IMR-90 (cell line): ENCODE results near the gene CALM1. TPM values are rescaled to one million over a fixed set of nuclear protein-coding genes. Genes with fewer than 3 reads are reported as not detected.

Experiments
- ATAC-seq: fragments of 200-7000 bp; cut with Tn5 transposase; 2 replicates; pipeline ENCODE4 v1.9.1; 2020; ENCODE audit warnings: low read depth, mild to moderate bottlenecking, moderate library complexity
- BruUV-seq: library from RNA; stranded (reverse); fragments of 400-500 nt; replicated peaks from 2 replicates; lab custom pipeline; 2021; lab: Mats Ljungman, UMichigan
- CTCF ChIA-PET: fragments of 300-600 bp; formaldehyde crosslinking; extraction: SDS; loops from one replicate; lab custom pipeline; 2021; ENCODE audit warnings: antibody characterized with exemption; lab: Yijun Ruan, JAX
- POLR2A ChIA-PET: fragments of 300-600 bp; sonication (Branson Sonifier 250); formaldehyde crosslinking; loops from one replicate; lab custom pipeline; 2022; ENCODE audit warnings: antibody characterized with exemption; ENCODE audit not compliant: unreplicated experiment; lab: Charles Lee
- DNase-seq: peaks from one replicate; pipeline ENCODE4 v3.0.0; 2013
- H2AFZ ChIP-seq: replicated peaks from 2 replicates; pipeline ENCODE3; 2013; ENCODE audit warnings: low read length, mild to moderate bottlenecking; ENCODE audit not compliant: poor library complexity
- H2AK5ac ChIP-seq: 2 replicates; pipeline ENCODE4 v1.6.1; 2013; ENCODE audit warnings: low read depth, low read length, inconsistent platforms
- H2AK9ac ChIP-seq: replicated peaks from 2 replicates; pipeline ENCODE3; 2013; ENCODE audit warnings: mild to moderate bottlenecking, low read depth, low read length, moderate library complexity; ENCODE audit not compliant: poor library complexity
- H2BK120ac ChIP-seq: 2 replicates; pipeline ENCODE4 v1.6.1; 2013; ENCODE audit warnings: low read depth, low read length, inconsistent platforms
- H2BK15ac ChIP-seq: 3 replicates; pipeline ENCODE4 v1.6.1; 2013; ENCODE audit warnings: low read depth, low read length, inconsistent platforms
- H2BK20ac ChIP-seq: 2 replicates; pipeline ENCODE4 v1.6.1; 2013; ENCODE audit warnings: low read depth, mild to moderate bottlenecking, inconsistent platforms, low read length, moderate library complexity
- H2BK5ac ChIP-seq: 2 replicates; pipeline ENCODE4 v1.6.1; 2013; ENCODE audit warnings: mild to moderate bottlenecking, low read depth, low read length, inconsistent platforms; ENCODE audit not compliant: poor library complexity, severe bottlenecking
- H3K14ac ChIP-seq: replicated peaks from 2 replicates; pipeline ENCODE4 v1.6.1; 2013; ENCODE audit warnings: low read depth, low read length, inconsistent platforms
- H3K18ac ChIP-seq: 2 replicates; pipeline ENCODE4 v1.6.1; 2013; ENCODE audit warnings: low read depth, low read length, control low read depth
- H3K23ac ChIP-seq: 2 replicates; pipeline ENCODE4 v1.6.1; 2013; ENCODE audit warnings: low read depth, low read length, inconsistent platforms
- H3K27ac ChIP-seq: 2 replicates; pipeline ENCODE4 v1.5.1; 2013; ENCODE audit warnings: mild to moderate bottlenecking, control low read depth, low read length; ENCODE audit not compliant: insufficient read depth
- H3K27me3 ChIP-seq: 2 replicates; pipeline ENCODE4 v1.6.1; 2013; ENCODE audit warnings: low read length; ENCODE audit not compliant: control insufficient read depth, insufficient read depth
- H3K36me3 ChIP-seq: 2 replicates; pipeline ENCODE4 v1.6.1; 2013; ENCODE audit warnings: low read length, mixed read lengths; ENCODE audit not compliant: control insufficient read depth, insufficient read depth
- H3K4ac ChIP-seq: 2 replicates; pipeline ENCODE4 v1.6.1; 2013; ENCODE audit warnings: low read depth, low read length, inconsistent platforms
- H3K4me1 ChIP-seq: 2 replicates; pipeline ENCODE4 v1.6.1; 2013; ENCODE audit warnings: low read length, mixed read lengths; ENCODE audit not compliant: control insufficient read depth, insufficient read depth
- H3K4me2 ChIP-seq: 2 replicates; pipeline ENCODE4 v1.6.1; 2013; ENCODE audit warnings: low read depth, mild to moderate bottlenecking, control low read depth, low read length, moderate library complexity
- H3K4me3 ChIP-seq: 2 replicates; pipeline ENCODE4 v1.5.1; 2013; ENCODE audit warnings: low read depth, mild to moderate bottlenecking, control low read depth, low read length, moderate library complexity; ENCODE audit not compliant: insufficient read depth
- H3K56ac ChIP-seq: 2 replicates; pipeline ENCODE4 v1.6.1; 2013; ENCODE audit warnings: low read length, inconsistent platforms; ENCODE audit not compliant: insufficient read depth; ENCODE audit errors: extremely low read depth
- H3K79me1 ChIP-seq, 2 experiments: 2 replicates each; pipeline ENCODE4 v1.6.1; 2013; ENCODE audit warnings: low read length in 2 of 2, inconsistent platforms in 1 of 2, low read depth in 1 of 2
- H3K9ac ChIP-seq: 2 replicates; pipeline ENCODE4 v1.6.1; 2013; ENCODE audit warnings: low read depth, low read length, control low read depth
- H3K9me1 ChIP-seq: 2 replicates; pipeline ENCODE4 v1.6.1; 2013; ENCODE audit warnings: low read length, inconsistent platforms; ENCODE audit not compliant: insufficient read depth
- H3K9me3 ChIP-seq: 2 replicates; pipeline ENCODE4 v1.6.1; 2013; ENCODE audit warnings: low read length; ENCODE audit not compliant: control insufficient read depth, insufficient read depth
- H4K20me1 ChIP-seq: 2 replicates; pipeline ENCODE4 v1.6.1; 2013; ENCODE audit warnings: low read length, inconsistent platforms; ENCODE audit not compliant: insufficient read depth
- H4K5ac ChIP-seq: 2 replicates; pipeline ENCODE4 v1.6.1; 2013; ENCODE audit warnings: mild to moderate bottlenecking, low read depth, low read length, control low read depth
- H4K8ac ChIP-seq, 2 experiments: 2 replicates each; pipeline ENCODE4 v1.6.1; 2013; ENCODE audit warnings: low read depth in 2 of 2, low read length in 2 of 2, control low read depth in 1 of 2, inconsistent platforms in 1 of 2
- H4K91ac ChIP-seq: 2 replicates; pipeline ENCODE4 v1.6.1; 2013; ENCODE audit warnings: low read depth, low read length, inconsistent platforms; ENCODE audit not compliant: insufficient read depth
- BHLHE40 ChIP-seq: fragments of 150-350 bp; IDR thresholded peaks from 2 replicates; pipeline ENCODE4 v1.6.1; 2016; ENCODE audit warnings: mild to moderate bottlenecking, low read depth, low read length
- CEBPB ChIP-seq: IDR thresholded peaks from 2 replicates; pipeline ENCODE4 v1.6.1; 2012; ENCODE audit warnings: low read depth, low read length, improper control_type of control experiment
- CHD1 ChIP-seq: IDR thresholded peaks from 2 replicates; pipeline ENCODE4 v1.6.1; 2012; ENCODE audit warnings: low read depth, low read length, improper control_type of control experiment
- FOS ChIP-seq: fragments of 150-350 bp; IDR thresholded peaks from 2 replicates; pipeline ENCODE4 v1.6.1; 2016; ENCODE audit warnings: low read depth, low read length
- MAFK ChIP-seq: IDR thresholded peaks from 2 replicates; pipeline ENCODE4 v1.6.1; 2012; ENCODE audit warnings: low read depth, low read length, improper control_type of control experiment
- MAZ ChIP-seq: IDR thresholded peaks from 2 replicates; pipeline ENCODE4 v1.6.1; 2012; ENCODE audit warnings: low read depth, mild to moderate bottlenecking, low read length, improper control_type of control experiment, moderate library complexity, borderline replicate concordance
- MXI1 ChIP-seq: IDR thresholded peaks from 2 replicates; pipeline ENCODE4 v1.6.1; 2012; ENCODE audit warnings: low read depth, mild to moderate bottlenecking, low read length, moderate library complexity, borderline replicate concordance
- NFE2L2 ChIP-seq: fragments of 150-350 bp; IDR thresholded peaks from 2 replicates; pipeline ENCODE4 v1.6.1; 2016; ENCODE audit warnings: low read depth, mild to moderate bottlenecking, low read length
- POLR2A ChIP-seq: IDR thresholded peaks from 2 replicates; pipeline ENCODE4 v1.6.1; 2012; ENCODE audit warnings: mild to moderate bottlenecking, low read depth, low read length
- RAD21 ChIP-seq: IDR thresholded peaks from 2 replicates; pipeline ENCODE4 v1.6.1; 2012; ENCODE audit warnings: low read length, improper control_type of control experiment
- RCOR1 ChIP-seq: IDR thresholded peaks from 2 replicates; pipeline ENCODE4 v1.6.1; 2012; ENCODE audit warnings: mild to moderate bottlenecking, low read length, improper control_type of control experiment; ENCODE audit not compliant: insufficient replicate concordance
- RFX5 ChIP-seq: IDR thresholded peaks from 2 replicates; pipeline ENCODE4 v1.8.0; 2012; ENCODE audit warnings: low read depth, mild to moderate bottlenecking, low read length, moderate library complexity
- SMC3 ChIP-seq: fragments of 150-350 bp; IDR thresholded peaks from 2 replicates; pipeline ENCODE4 v1.6.1; 2016; ENCODE audit warnings: low read depth, mild to moderate bottlenecking, antibody characterized with exemption, low read length, moderate library complexity
- WGBS, 2 experiments: methylation state at CpG; one replicate each; pipeline versions ENCODE4 v1.1.5 to v1.1.7; 2013; ENCODE audit warnings: missing lambda C conversion rate in 2 of 2; ENCODE audit not compliant: insufficient read length in 1 of 2; ENCODE audit errors: extremely low coverage in 2 of 2; 5-methylcytosine and 5-hydroxymethylcytosine counted together
- dilution Hi-C: fragments of 300-500 bp; cut with HindIII; formaldehyde crosslinking; loops from one replicate; pipeline ENCODE4 v1.14.3; 2018; ENCODE audit warnings: low sequenced_read_pairs; ENCODE audit not compliant: unreplicated experiment
- in situ Hi-C: fragments of 300-500 bp; cut with MboI; formaldehyde crosslinking; loops from 3 replicates; pipeline ENCODE4 v1.14.3; 2019; ENCODE audit warnings: low sequenced_read_pairs, inconsistent platforms, mixed read lengths
- intact Hi-C: fragments of 100-400 bp; cut with micrococcal nuclease; formaldehyde crosslinking; loops from 2 replicates; pipeline ENCODE4 v1.10.0; 2022
- polyA plus RNA-seq, 3 experiments: library from polyadenylated mRNA; depleted of rRNA; stranded (reverse); fragments of >200 nt; gene quantifications; 2 replicates each; pipeline ENCODE4 v1.2.3, GENCODE V29; 2012; ENCODE audit warnings: low replicate concordance in 1 of 3
- total RNA-seq: library from RNA; depleted of rRNA; stranded (reverse); fragments of >200 nt; gene quantifications from 2 replicates; pipeline ENCODE4 v1.2.3, GENCODE V29; 2012
- TF ChIP-seq, protein P1 (sequence below): conservative IDR thresholded peaks from 2 replicates; pipeline ENCODE4 v1.5.1; 2012; ENCODE audit warnings: mild to moderate bottlenecking, low read depth, low read length, improper control_type of control experiment
- TF ChIP-seq, protein P2 (sequence below): fragments of 150-350 bp; IDR thresholded peaks from 2 replicates; pipeline ENCODE4 v1.6.1; 2017; ENCODE audit warnings: mild to moderate bottlenecking, antibody characterized with exemption, low read length, low read depth
- TF ChIP-seq, protein P3 (sequence below): fragments of 150-350 bp; IDR thresholded peaks from 2 replicates; pipeline ENCODE4 v1.6.1; 2016; ENCODE audit warnings: low read depth, mild to moderate bottlenecking, low read length, moderate library complexity, borderline replicate concordance

Gene CALM1
- total and polyA plus RNA-seq, 2 of the 4 experiments (the other 2 are of a cell fraction), result 72.9 to 188 TPM

DNA sequence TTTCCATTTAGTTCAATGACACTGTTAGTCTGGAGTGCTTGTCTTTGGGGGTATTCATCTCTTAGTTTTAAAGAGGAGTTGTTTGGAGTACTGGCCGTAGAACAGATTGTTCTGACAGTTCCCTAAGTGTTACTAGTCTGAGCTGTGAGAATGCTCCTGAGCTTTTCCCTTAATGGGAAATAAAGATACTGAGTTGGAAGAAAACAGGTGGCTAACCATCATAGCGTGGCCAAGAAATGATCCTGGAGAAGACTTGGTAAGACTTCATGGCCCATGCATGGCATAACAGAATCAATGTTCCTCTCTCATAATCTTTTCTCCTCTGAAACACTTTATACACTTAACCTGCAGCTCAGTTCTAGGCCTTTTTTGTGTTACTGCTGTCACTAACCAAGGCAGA, 6.2 kb downstream of the CALM1 start:
- Histone ChIP-seq H3K9ac (no peak overlapping the region), H3K36me3 (peaks cover 48% of the 10 kb centered on the region), H2BK5ac (no peak overlapping the region), H4K8ac (no peak overlapping the region), H4K20me1 (peaks cover 57% of the 10 kb centered on the region), H2AK9ac (no peak overlapping the region), H3K4ac (no peak overlapping the region), H3K14ac (no peak overlapping the region), H4K5ac (no peak overlapping the region), H2BK15ac (no peak overlapping the region), H3K56ac (no peak overlapping the region), H2AFZ (no peak overlapping the region), H4K91ac (no peak overlapping the region), H3K4me1 (peaks cover 5% of the 10 kb centered on the region), H3K9me1 (peaks cover 24% of the 10 kb centered on the region), H2AK5ac (no peak overlapping the region), H3K4me3 (no peak overlapping the region), H3K23ac (no peak overlapping the region), H3K27ac (no peak overlapping the region), H2BK120ac (no peak overlapping the region), H3K4me2 (no peak overlapping the region), H2BK20ac (no peak overlapping the region), H3K9me3 (no peaks in the 10 kb centered on the region), H3K18ac (no peak overlapping the region), H3K27me3 (no peaks in the 10 kb centered on the region), H3K79me1 (peaks cover 39 to 80% of the 10 kb centered on the region in 2 experiments)
- intact Hi-C loops, result no loop called here
- WGBS, 2 experiments, result no CpG with 5 or more reads among the region's 2 CpGs
- BruUV-seq, result no TSS peak
- ChIA-PET POLR2A (no interaction called here), CTCF (no interaction called here)
- DNase-seq, result no peak
- no peak for ATAC-seq
- TF ChIP-seq, protein P1, sequence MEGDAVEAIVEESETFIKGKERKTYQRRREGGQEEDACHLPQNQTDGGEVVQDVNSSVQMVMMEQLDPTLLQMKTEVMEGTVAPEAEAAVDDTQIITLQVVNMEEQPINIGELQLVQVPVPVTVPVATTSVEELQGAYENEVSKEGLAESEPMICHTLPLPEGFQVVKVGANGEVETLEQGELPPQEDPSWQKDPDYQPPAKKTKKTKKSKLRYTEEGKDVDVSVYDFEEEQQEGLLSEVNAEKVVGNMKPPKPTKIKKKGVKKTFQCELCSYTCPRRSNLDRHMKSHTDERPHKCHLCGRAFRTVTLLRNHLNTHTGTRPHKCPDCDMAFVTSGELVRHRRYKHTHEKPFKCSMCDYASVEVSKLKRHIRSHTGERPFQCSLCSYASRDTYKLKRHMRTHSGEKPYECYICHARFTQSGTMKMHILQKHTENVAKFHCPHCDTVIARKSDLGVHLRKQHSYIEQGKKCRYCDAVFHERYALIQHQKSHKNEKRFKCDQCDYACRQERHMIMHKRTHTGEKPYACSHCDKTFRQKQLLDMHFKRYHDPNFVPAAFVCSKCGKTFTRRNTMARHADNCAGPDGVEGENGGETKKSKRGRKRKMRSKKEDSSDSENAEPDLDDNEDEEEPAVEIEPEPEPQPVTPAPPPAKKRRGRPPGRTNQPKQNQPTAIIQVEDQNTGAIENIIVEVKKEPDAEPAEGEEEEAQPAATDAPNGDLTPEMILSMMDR, result no peak
- TF ChIP-seq MXI1 (no peak), NFE2L2 (no peak), BHLHE40 (no peak), CHD1 (no peak), MAZ (no peak), POLR2A (no peak), RFX5 (no peak), FOS (no peak), CEBPB (no peak), MAFK (no peak), SMC3 (no peak), RAD21 (no peak), RCOR1 (no peak)
- TF ChIP-seq, protein P2, sequence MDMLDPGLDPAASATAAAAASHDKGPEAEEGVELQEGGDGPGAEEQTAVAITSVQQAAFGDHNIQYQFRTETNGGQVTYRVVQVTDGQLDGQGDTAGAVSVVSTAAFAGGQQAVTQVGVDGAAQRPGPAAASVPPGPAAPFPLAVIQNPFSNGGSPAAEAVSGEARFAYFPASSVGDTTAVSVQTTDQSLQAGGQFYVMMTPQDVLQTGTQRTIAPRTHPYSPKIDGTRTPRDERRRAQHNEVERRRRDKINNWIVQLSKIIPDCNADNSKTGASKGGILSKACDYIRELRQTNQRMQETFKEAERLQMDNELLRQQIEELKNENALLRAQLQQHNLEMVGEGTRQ, result no peak
- TF ChIP-seq, protein P3, sequence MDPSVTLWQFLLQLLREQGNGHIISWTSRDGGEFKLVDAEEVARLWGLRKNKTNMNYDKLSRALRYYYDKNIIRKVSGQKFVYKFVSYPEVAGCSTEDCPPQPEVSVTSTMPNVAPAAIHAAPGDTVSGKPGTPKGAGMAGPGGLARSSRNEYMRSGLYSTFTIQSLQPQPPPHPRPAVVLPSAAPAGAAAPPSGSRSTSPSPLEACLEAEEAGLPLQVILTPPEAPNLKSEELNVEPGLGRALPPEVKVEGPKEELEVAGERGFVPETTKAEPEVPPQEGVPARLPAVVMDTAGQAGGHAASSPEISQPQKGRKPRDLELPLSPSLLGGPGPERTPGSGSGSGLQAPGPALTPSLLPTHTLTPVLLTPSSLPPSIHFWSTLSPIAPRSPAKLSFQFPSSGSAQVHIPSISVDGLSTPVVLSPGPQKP, result no peak
- in situ Hi-C loops, result loop anchor here (10.0 kb wide), 1 partner anchor 292 kb away; no protein-coding TSS in a partner anchor
- dilution Hi-C loops, result no loop called here
